Motor neuron (in vitro differentiated cells): ENCODE measurements around the gene ANO4. TPM values are rescaled to one million over a fixed set of nuclear protein-coding genes. Genes with fewer than 3 reads are reported as not detected.
"Not testable (repeated sequence)": the region's sequence is repeated elsewhere in the genome, so short reads cannot be mapped to it uniquely, and the experiment has no call there.

Source experiments
- ATAC-seq, 8 experiments: fragments of 200-7000 bp; cut with Tn5 transposase; replicated peaks in 6 of 8; 2 replicates each; pipeline ENCODE4 v1.8.0; 2021; ENCODE audit warnings: mild to moderate bottlenecking in 8 of 8, moderate library complexity in 8 of 8
- H3K27ac ChIP-seq, 2 donors: fragments of 250-450 bp; sonication (Bioruptor Pico); 2 replicates each; pipeline ENCODE4 v1.9.0; 2021; ENCODE audit warnings: antibody characterized with exemption in 2 of 2, mild to moderate bottlenecking in 2 of 2, moderate library complexity in 1 of 2
- H3K4me1 ChIP-seq, 2 donors: fragments of 250-450 bp; sonication (Bioruptor Pico); replicated peaks in 1 of 2; 2 replicates each; pipeline ENCODE4 v1.6.1; 2021; ENCODE audit warnings: antibody characterized with exemption in 2 of 2, mild to moderate bottlenecking in 2 of 2, moderate library complexity in 1 of 2
- H3K4me3 ChIP-seq, 5 donors: fragments of 250-450 bp; sonication (Bioruptor Pico); 2 replicates each; pipeline ENCODE4 v1.9.0; 2021; ENCODE audit warnings: antibody characterized with exemption in 5 of 5, mild to moderate bottlenecking in 5 of 5, moderate library complexity in 4 of 5
- WGBS, 10 experiments: fragments of 450-650 bp; shearing (Covaris generic); methylation state at CpG; one replicate each; pipeline ENCODE4 v1.0.0; 2022; 5-methylcytosine and 5-hydroxymethylcytosine counted together
- in situ Hi-C, 9 experiments: fragments of 400-800 bp; cut with MboI; loops; one replicate each; pipeline ENCODE4 v1.15.0; 2021; ENCODE audit warnings: low sequenced_read_pairs in 9 of 9, low pct_unique_long_range_greater_than_20kb in 2 of 9; ENCODE audit not compliant: unreplicated experiment in 9 of 9
- total RNA-seq, 8 experiments: library from RNA; unstranded; fragments of 300-600 nt; gene quantifications; 2 replicates each; pipeline versions ENCODE4 v1.2.3 to v1.2.4, GENCODE V29; 2022

The ANO4 gene
- total RNA-seq, 8 experiments from 2014 or later: 0.76 to 27.3 (median 1.7) TPM; not detected in 1

GRCh38 chr12:100970894-100971293, 176.3 kb downstream of the ANO4 start:
- no peak for ATAC-seq
- in situ Hi-C loops: no loop called here
- Histone ChIP-seq H3K4me3 (no peak overlapping the region), H3K27ac (no peak overlapping the region), H3K4me1 (peaks cover 0 to 14% of the 10 kb centered on the region in 2 donors)
- 40 to 100% (median 88%) methylated on average over 1 to 4 of the region's 4 CpGs; no CpG with 5 or more reads in 4 of the 10 experiments for WGBS, 10 experiments

GRCh38 chr12:100972121-100972520, 177.5 kb downstream of the ANO4 start:
- in situ Hi-C loops: no loop called here
- 35 to 100% (median 83%) methylated on average over 1 to 2 of the region's 2 CpGs; no CpG with 5 or more reads in 1 of the 10 experiments for WGBS, 10 experiments

DNA sequence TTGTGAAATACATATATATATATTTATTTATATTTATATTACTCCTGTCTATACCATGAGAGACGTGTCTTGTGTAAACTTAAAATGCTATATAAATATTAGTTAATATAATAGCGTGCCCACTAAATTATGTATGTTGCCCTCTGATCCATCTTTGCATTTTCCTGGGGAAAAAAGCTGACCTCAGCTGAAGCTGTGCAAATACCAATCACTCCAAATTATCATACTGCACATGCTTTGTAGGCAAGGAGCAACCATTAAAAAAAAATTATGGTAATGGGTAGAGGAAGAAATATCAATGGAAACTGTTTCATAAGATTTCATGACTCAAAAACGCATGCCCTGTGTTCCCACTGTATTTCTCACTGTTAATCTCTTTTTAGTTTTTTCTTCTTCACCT, 179.8 kb downstream of the ANO4 start:
- ATAC-seq: peak in 2 of 8 experiments; percentile 31 to 59
- Histone ChIP-seq H3K4me3 (no peak overlapping the region), H3K27ac (no peak overlapping the region), H3K4me1 (peaks cover 0 to 7% of the 10 kb centered on the region in 2 donors)
- in situ Hi-C loops: no loop called here
- WGBS, 10 experiments: 8 to 92% (median 79%) methylated on average over 1 to 3 of the region's 3 CpGs

More at GRCh38 chr12:100972121-100972520, 177.5 kb downstream of the ANO4 start:
- no peak overlapping the region for H3K4me3 ChIP-seq
- no peak for ATAC-seq
- peaks cover 0 to 11% of the 10 kb centered on the region in 2 donors for H3K4me1 ChIP-seq
- no peak overlapping the region for H3K27ac ChIP-seq

DNA sequence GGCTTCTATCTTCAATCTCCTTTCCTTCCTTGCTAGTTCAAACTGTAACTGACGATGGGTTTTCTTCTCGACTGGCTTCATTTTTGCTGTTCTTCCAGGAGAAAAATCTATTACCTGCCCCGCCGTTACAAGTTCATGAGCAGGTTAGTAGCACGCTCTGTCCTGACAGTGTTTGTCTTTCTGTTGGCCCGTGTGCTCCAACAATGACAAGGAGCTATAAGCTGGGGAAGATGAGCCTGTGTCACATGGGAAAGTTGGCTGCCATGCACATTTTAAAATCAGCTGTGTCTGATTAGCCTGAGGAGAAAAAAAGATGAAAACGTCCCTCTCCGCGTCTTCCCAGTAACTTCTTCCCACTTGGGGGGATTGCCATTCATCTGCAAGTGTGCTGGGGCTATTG, 180.2 kb downstream of the ANO4 start:
- no peak for ATAC-seq
- in situ Hi-C loops: no loop called here
- Histone ChIP-seq H3K4me1 (peaks cover 0 to 7% of the 10 kb centered on the region in 2 donors), H3K4me3 (no peak overlapping the region), H3K27ac (no peak overlapping the region)
- WGBS, 10 experiments: 38 to 93% (median 78%) methylated on average over 5 to 9 of the region's 9 CpGs; no CpG with 5 or more reads in 2 of the 10 experiments

DNA sequence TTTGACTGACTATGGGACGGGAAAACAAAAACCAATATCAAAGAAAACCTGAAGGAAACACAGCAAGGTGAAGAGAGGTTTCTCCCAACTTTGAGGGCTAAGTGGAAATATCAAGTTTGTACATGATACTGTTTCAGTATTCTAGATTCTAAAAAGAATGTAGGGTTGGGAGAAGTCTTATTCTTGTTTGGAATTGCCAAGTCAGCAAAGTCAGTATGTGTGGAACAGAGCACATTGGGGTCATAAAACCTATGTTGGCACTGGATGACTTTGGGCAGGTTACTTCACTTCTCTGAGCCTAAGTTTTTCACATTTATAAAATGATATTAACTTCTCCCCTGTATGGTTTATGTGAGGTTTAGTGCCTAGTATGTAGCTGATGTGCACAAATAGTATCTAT, 182.2 kb downstream of the ANO4 start:
- ATAC-seq: no peak
- Histone ChIP-seq H3K27ac (no peak overlapping the region), H3K4me1 (peaks cover 0 to 7% of the 10 kb centered on the region in 2 donors), H3K4me3 (no peak overlapping the region)
- in situ Hi-C loops: no loop called here
- 0 to 100% (median 83%) methylated on average over 1 of the region's 1 CpG; no CpG with 5 or more reads in 5 of the 10 experiments for whole genome bisulfite sequencing, 10 experiments

GRCh38 chr12:100980856-100981255, 186.3 kb downstream of the ANO4 start:
- peak in 2 of 8 experiments; percentile 90 to 93 for ATAC-seq
- H3K27ac ChIP-seq: no peak overlapping the region
- WGBS, 10 experiments: 0 to 67% (median 33%) methylated on average over 1 of the region's 1 CpG
- in situ Hi-C loops: no loop called here
- H3K4me3 ChIP-seq: no peak overlapping the region
- no peaks in the 10 kb centered on the region for H3K4me1 ChIP-seq

GRCh38 chr12:100982511-100983183, 188.1 kb downstream of the ANO4 start:
- Histone ChIP-seq H3K27ac (no peak overlapping the region), H3K4me3 (no peak overlapping the region), H3K4me1 (no peaks in the 10 kb centered on the region)
- in situ Hi-C loops: no loop called here
- ATAC-seq: no peak
- WGBS, 10 experiments: 0 to 100% (median 82%) methylated on average over 1 to 2 of the region's 2 CpGs; no CpG with 5 or more reads in 1 of the 10 experiments

GRCh38 chr12:100984796-100985195, 190.2 kb downstream of the ANO4 start:
- Histone ChIP-seq H3K4me3 (no peak overlapping the region), H3K4me1 (peaks cover 0 to 4% of the 10 kb centered on the region in 2 donors), H3K27ac (no peak overlapping the region)
- in situ Hi-C loops: no loop called here
- ATAC-seq: no peak
- 0 to 100% (median 70%) methylated on average over 1 of the region's 1 CpG; no CpG with 5 or more reads in 4 of the 10 experiments for WGBS, 10 experiments

GRCh38 chr12:100986595-100987547, 192.3 kb downstream of the ANO4 start:
- in situ Hi-C loops: no loop called here
- 0 to 79% (median 25%) methylated on average over 1 to 5 of the region's 8 CpGs; no CpG with 5 or more reads in 2 of the 10 experiments for WGBS, 10 experiments
- Histone ChIP-seq H3K4me1 (peaks cover 0 to 4% of the 10 kb centered on the region in 2 donors), H3K27ac (no peak overlapping the region), H3K4me3 (no peak overlapping the region)
- ATAC-seq: peak in 2 of 8 experiments; percentile 42 to 48

GRCh38 chr12:100987552-100988521, 193.3 kb downstream of the ANO4 start:
- Histone ChIP-seq H3K27ac (no peak overlapping the region), H3K4me3 (no peak overlapping the region), H3K4me1 (peaks cover 0 to 4% of the 10 kb centered on the region in 2 donors)
- 0 to 100% (median 24%) methylated on average over 1 to 5 of the region's 5 CpGs; no CpG with 5 or more reads in 2 of the 10 experiments for WGBS, 10 experiments
- ATAC-seq: peak; percentile 54 to 95 (median 88)
- in situ Hi-C loops: no loop called here

DNA sequence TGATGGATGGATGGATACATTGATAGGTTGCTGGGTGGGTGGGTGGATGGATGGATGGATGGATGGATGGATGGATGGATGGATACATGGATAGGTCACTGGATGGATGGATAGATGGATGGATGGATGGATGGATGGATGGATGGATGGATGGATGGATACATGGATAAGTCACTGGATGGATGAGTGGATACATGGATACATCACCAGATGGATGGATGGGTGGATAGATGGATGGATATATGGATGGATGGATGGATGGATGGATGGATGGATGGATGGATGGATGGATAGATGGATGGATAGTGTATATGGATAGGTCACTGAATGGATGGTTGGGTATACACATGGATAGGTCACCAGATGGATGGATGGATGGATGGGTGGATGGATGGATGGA, 194.9 kb downstream of the ANO4 start:
- in situ Hi-C loops, H3K4me1 ChIP-seq, ATAC-seq, H3K27ac ChIP-seq, H3K4me3 ChIP-seq: not testable (repeated sequence)

GRCh38 chr12:100991102-100991501, 196.5 kb downstream of the ANO4 start:
- no peak overlapping the region for H3K4me3 ChIP-seq
- no peak overlapping the region for H3K27ac ChIP-seq
- peaks cover 5 to 7% of the 10 kb centered on the region in 2 donors for H3K4me1 ChIP-seq
- ATAC-seq: no peak
- 29 to 100% (median 77%) methylated on average over 1 to 2 of the region's 2 CpGs; no CpG with 5 or more reads in 1 of the 10 experiments for WGBS, 10 experiments
- in situ Hi-C loops: no loop called here
